GM21529 (cell line): ENCODE data around the gene SCUBE1.

Experiments
- ATAC-seq: cut with Tn5 transposase; IDR thresholded peaks from one replicate; pipeline ENCODE4 v1.9.1; 2021; ENCODE audit not compliant: unreplicated experiment

SCUBE1 gene

GRCh38 chr22:43303166-43303565 is 40.0 kb downstream of the SCUBE1 start:
- ATAC-seq: no peak

- ATAC-seq: no peak
These were observed 40.6 kb downstream of the SCUBE1 start for GRCh38 chr22:43302531-43303041.

GRCh38 chr22:43301866-43302265 is 41.3 kb downstream of the SCUBE1 start:
- no peak for ATAC-seq

- ATAC-seq: no peak
These were observed 42.1 kb downstream of the SCUBE1 start for GRCh38 chr22:43300891-43301676.

GRCh38 chr22:43299736-43300135 is 43.4 kb downstream of the SCUBE1 start:
- ATAC-seq: no peak

- no peak for ATAC-seq
These were observed 44.9 kb downstream of the SCUBE1 start for GRCh38 chr22:43298062-43298801.

- ATAC-seq: no peak
These were observed 45.7 kb downstream of the SCUBE1 start for GRCh38 chr22:43297270-43298061.

GRCh38 chr22:43296276-43296902 is 46.8 kb downstream of the SCUBE1 start:
- no peak for ATAC-seq

GRCh38 chr22:43295660-43296059 is 47.5 kb downstream of the SCUBE1 start:
- no peak for ATAC-seq

- ATAC-seq: no peak
These were observed 48.0 kb downstream of the SCUBE1 start for GRCh38 chr22:43295173-43295572.

GRCh38 chr22:43293655-43294392 is 49.3 kb downstream of the SCUBE1 start:
- no peak for ATAC-seq

- ATAC-seq: no peak
These were observed 49.9 kb downstream of the SCUBE1 start for GRCh38 chr22:43293259-43293654.

- no peak for ATAC-seq
These were observed 50.5 kb downstream of the SCUBE1 start for GRCh38 chr22:43292630-43293018.

- no peak for ATAC-seq
These were observed 51.8 kb downstream of the SCUBE1 start for GRCh38 chr22:43291381-43291780.

- no peak for ATAC-seq
These were observed 53.0 kb downstream of the SCUBE1 start for GRCh38 chr22:43289976-43290721.

- no peak for ATAC-seq
These were observed 53.6 kb downstream of the SCUBE1 start for GRCh38 chr22:43289531-43289963.

- no peak for ATAC-seq
These were observed 54.3 kb downstream of the SCUBE1 start for GRCh38 chr22:43288807-43289420.

GRCh38 chr22:43288378-43288777 is 54.8 kb downstream of the SCUBE1 start:
- ATAC-seq: no peak

- ATAC-seq: no peak
These were observed 55.7 kb downstream of the SCUBE1 start for GRCh38 chr22:43287441-43287840.
